Adrenal gland (tissue), 12 donors: Measurements from ENCODE around the gene ZBED3. TPM values are rescaled to one million over a fixed set of nuclear protein-coding genes. Genes with fewer than 3 reads are reported as not detected.

ENCODE experiments used
- DNase-seq, 7 donors: peaks; one replicate each; pipeline ENCODE4 v3.0.0-alpha.2; 2019 to 2020
- H3K27ac ChIP-seq, 5 donors: fragments of 200-600 bp; sonication (generic) in 4 of 5; 1 replicate in 3 of 5; 2 replicates in 2 of 5; pipeline versions ENCODE4 v1.5.1 to v1.8.0; 2016 to 2020; ENCODE audit warnings: mild to moderate bottlenecking in 1 of 5
- H3K27me3 ChIP-seq: fragments of 200-600 bp; 2 replicates; pipeline ENCODE4 v1.8.0; 2021
- H3K36me3 ChIP-seq, 2 donors: fragments of 200-600 bp; replicated peaks in 1 of 2; 1 replicate in 1 of 2; 2 replicates in 1 of 2; pipeline versions ENCODE4 v1.5.1 to v1.8.0; 2018 to 2022
- H3K4me1 ChIP-seq, 2 donors: fragments of 200-600 bp; replicated peaks in 1 of 2; 1 replicate in 1 of 2; 2 replicates in 1 of 2; pipeline versions ENCODE4 v1.5.1 to v1.8.0; 2018 to 2021
- H3K4me3 ChIP-seq, 4 donors: fragments of 200-600 bp; sonication (generic) in 3 of 4; one replicate each; pipeline ENCODE4 v1.5.1; 2016 to 2018
- H3K9me3 ChIP-seq, 3 donors: fragments of 200-600 bp; sonication (generic) in 1 of 3; replicated peaks in 1 of 3; 1 replicate in 2 of 3; 2 replicates in 1 of 3; pipeline versions ENCODE4 v1.5.1 to v1.8.0; 2016 to 2021
- POLR2A ChIP-seq, 2 donors: fragments of 450-650 bp; IDR thresholded peaks; one replicate each; pipeline ENCODE4 v1.6.1; 2017; ENCODE audit warnings: antibody characterized with exemption in 2 of 2, mild to moderate bottlenecking in 2 of 2, moderate library complexity in 1 of 2
- WGBS, 4 donors: extraction: QIAGEN DNeasy Blood & Tissue Kit in 2 of 4; methylation state at CpG; one replicate each; pipeline versions ENCODE4 v1.1.5 to v1.1.7; 2013 to 2017; 5-methylcytosine and 5-hydroxymethylcytosine counted together
- intact Hi-C, 2 donors: fragments of 100-400 bp; cut with DNase I; formaldehyde crosslinking; loops; one replicate each; pipeline versions ENCODE4 v1.14.1 to v1.15.0; 2022 to 2023
- polyA plus RNA-seq, 3 donors: library from polyadenylated mRNA; stranded (reverse); fragments of 200-250 nt in 2 of 3; fragments of 350-450 nt in 1 of 3; fragmentation: Illumina TruSeq in 1 of 3; extraction: RNeasy Lipid Tissue Mini Kit (QIAGEN cat#74804) in 1 of 3; gene quantifications; one replicate each; pipeline ENCODE4 v1.2.3, GENCODE V29; 2013 to 2014
- total RNA-seq, 9 donors: library from RNA; depleted of rRNA in 4 of 9; stranded (reverse); fragments of >200 nt in 4 of 9; fragments of 120-200 nt in 1 of 9; fragmentation: NEBNext Ultra II Directional in 1 of 9; extraction: Animal tissue kit (Norgen Biotek cat#: 25700) in 1 of 9; gene quantifications; one replicate each; pipeline versions ENCODE4 v1.1.0 to v1.2.4, GENCODE V29; 2013 to 2023
- TF ChIP-seq, protein P1 (sequence below), 6 experiments: fragments of 450-650 bp in 4 of 6; fragments of 200-600 bp in 2 of 6; sonication (generic) in 1 of 6; IDR thresholded peaks; 1 replicate in 5 of 6; 2 replicates in 1 of 6; pipeline versions ENCODE4 v1.5.1 to v1.8.0; 2016 to 2021; ENCODE audit warnings: antibody characterized with exemption in 6 of 6, mild to moderate bottlenecking in 2 of 6, moderate library complexity in 1 of 6
- donor health status: healthy with polysubstance abuse.
- donor health status: Bipolar disorder and iron deficiency.
- donor health status: DM: yes; HTN: yes; CAD: no.
- donor health status: DM: no; HTN: no; CAD: no.
- donor health status: DM: no; HTN: no; CAD: no.
- donor health status: DM: yes; HTN: yes; CAD: no.

ZBED3 gene
- total and polyA plus RNA-seq, 12 donors: 1.3 to 13.9 (median 8.7) TPM

DNA sequence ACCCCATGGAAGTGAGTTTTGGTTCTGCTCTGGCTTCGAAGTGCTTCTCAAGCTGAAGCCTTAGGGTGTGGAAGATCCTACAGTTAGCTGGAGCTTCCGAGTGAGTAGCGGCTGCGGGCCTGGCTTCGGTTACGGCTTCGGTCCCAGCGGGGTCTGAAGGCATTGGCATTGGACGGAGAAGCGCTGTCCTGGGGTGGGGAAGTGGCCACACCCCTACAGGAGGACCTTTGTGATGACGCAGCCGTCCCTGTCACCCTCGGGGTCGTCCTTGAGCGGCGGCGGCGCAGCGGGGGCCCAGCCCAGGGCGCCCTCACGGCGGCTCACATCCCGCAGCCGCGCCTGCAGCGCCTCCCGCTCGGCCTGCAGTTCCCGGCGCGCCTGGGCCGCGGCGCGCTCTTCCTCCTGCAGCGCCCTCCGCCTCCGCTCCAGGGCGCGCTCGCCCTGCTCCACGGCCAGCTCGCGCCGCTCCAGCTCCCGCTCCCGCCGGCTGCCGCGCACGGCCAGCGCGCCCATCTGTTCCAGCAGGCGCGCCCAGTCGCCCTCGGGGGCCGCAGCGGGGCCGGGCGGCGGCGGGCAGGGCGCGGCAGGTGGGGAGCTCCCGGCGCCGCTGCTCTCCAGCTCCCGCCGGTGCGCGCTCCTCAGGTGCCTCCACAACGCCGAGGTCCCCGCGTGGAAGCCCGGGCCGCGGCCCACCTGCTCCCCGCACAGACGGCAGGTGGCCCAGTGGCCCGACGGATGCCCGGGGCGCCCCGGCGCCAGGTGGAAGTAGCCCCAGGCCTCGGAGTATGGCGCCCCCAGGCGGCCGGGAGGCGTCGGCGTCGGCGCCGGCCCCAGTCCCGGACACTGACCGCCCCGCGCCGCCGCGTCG lies 9.9 kb downstream of the ZBED3 start:
- TF ChIP-seq, protein P1, sequence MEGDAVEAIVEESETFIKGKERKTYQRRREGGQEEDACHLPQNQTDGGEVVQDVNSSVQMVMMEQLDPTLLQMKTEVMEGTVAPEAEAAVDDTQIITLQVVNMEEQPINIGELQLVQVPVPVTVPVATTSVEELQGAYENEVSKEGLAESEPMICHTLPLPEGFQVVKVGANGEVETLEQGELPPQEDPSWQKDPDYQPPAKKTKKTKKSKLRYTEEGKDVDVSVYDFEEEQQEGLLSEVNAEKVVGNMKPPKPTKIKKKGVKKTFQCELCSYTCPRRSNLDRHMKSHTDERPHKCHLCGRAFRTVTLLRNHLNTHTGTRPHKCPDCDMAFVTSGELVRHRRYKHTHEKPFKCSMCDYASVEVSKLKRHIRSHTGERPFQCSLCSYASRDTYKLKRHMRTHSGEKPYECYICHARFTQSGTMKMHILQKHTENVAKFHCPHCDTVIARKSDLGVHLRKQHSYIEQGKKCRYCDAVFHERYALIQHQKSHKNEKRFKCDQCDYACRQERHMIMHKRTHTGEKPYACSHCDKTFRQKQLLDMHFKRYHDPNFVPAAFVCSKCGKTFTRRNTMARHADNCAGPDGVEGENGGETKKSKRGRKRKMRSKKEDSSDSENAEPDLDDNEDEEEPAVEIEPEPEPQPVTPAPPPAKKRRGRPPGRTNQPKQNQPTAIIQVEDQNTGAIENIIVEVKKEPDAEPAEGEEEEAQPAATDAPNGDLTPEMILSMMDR (IDR thresholded peaks at IDR 0.05): peak in 3 of 6 experiments; percentile 81 to 83 (median 83)
- TF ChIP-seq POLR2A (IDR thresholded peaks at IDR 0.05): peak in 1 of 2 donors; percentile 36
- Histone ChIP-seq H3K36me3 (no peaks in the 10 kb centered on the region), H3K9me3 (no peaks in the 10 kb centered on the region), H3K4me1 (peaks cover 5 to 6% of the 10 kb centered on the region in 2 donors), H3K4me3 (peak overlapping the region in 3 of 4 donors; percentile 32 to 83 (median 37)), H3K27ac (peak overlapping the region in 4 of 5 donors; percentile 60 to 85 (median 72)), H3K27me3 (no peaks in the 10 kb centered on the region)
- DNase-seq: peak; percentile 75 to 84 (median 79)
- intact Hi-C loops: loop anchor here in 1 of 2 donors (10.0 kb wide), 1 partner anchor 202 kb away; no protein-coding TSS in a partner anchor
- 2 to 20% (median 2%) methylated on average over 4 to 105 of the region's 105 CpGs for WGBS, 4 donors

DNA sequence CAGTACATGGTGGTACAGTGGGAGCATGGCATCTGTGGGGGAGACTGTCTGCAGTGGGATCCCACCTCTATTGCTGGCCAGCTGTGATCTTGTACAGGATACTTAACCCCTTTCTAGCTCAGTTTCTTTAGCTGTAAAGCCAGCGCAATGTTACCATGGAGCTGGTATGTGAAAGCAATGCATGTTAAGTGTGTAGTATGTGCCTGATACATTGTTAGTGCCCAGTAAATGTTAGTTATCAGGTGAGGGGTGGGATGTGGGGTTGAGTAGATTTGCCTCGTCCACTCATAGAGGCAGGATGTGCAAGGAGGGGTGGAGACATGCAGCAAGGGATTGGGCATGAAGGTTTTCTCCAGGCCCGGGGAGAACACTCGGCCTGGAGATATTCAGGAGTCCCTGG lies 12.3 kb downstream of the ZBED3 start:
- H3K4me3 ChIP-seq: no peak overlapping the region
- H3K9me3 ChIP-seq: no peaks in the 10 kb centered on the region
- DNase-seq: no peak
- H3K27me3 ChIP-seq: no peaks in the 10 kb centered on the region
- intact Hi-C loops: loop anchor here in 1 of 2 donors (10.0 kb wide), 1 partner anchor 200 kb away; no protein-coding TSS in a partner anchor
- TF ChIP-seq, protein P1 (IDR thresholded peaks at IDR 0.05): no peak
- TF ChIP-seq POLR2A (IDR thresholded peaks at IDR 0.05): no peak
- no peaks in the 10 kb centered on the region for H3K36me3 ChIP-seq
- WGBS, 4 donors: 91 to 96% (median 95%) methylated on average over 4 of the region's 4 CpGs
- H3K27ac ChIP-seq: no peak overlapping the region
- peaks cover 5 to 6% of the 10 kb centered on the region in 2 donors for H3K4me1 ChIP-seq

DNA sequence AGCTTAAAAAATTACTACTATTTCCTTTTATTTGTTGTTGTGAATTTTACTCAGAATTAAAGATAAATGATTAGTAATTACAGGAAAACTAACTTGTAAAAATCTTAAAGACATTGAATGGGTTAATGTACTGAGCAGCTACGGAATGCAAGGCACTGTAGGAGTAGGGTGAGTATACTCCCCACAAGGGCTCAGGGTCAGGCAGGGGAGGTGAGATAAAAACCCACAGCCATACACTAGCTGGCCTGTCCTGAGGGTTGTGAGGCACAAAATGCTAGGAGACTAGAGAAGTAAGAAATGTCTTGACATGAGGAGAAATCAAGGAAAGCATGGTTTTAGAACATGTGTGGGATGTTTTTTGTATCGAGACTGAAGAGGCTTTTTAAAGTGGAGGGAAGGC lies 13.4 kb downstream of the ZBED3 start:
- no peaks in the 10 kb centered on the region for H3K36me3 ChIP-seq
- H3K4me1 ChIP-seq: peaks cover 5 to 6% of the 10 kb centered on the region in 2 donors
- no peak overlapping the region for H3K4me3 ChIP-seq
- H3K27ac ChIP-seq: no peak overlapping the region
- 69 to 75% (median 75%) methylated on average over 2 of the region's 2 CpGs for WGBS, 4 donors
- intact Hi-C loops: loop anchor here in 1 of 2 donors (10.0 kb wide), 1 partner anchor 199 kb away; no protein-coding TSS in a partner anchor
- H3K9me3 ChIP-seq: no peaks in the 10 kb centered on the region
- TF ChIP-seq, protein P1 (IDR thresholded peaks at IDR 0.05): no peak
- no peak for TF ChIP-seq POLR2A (IDR thresholded peaks at IDR 0.05)
- no peak for DNase-seq
- no peaks in the 10 kb centered on the region for H3K27me3 ChIP-seq

DNA sequence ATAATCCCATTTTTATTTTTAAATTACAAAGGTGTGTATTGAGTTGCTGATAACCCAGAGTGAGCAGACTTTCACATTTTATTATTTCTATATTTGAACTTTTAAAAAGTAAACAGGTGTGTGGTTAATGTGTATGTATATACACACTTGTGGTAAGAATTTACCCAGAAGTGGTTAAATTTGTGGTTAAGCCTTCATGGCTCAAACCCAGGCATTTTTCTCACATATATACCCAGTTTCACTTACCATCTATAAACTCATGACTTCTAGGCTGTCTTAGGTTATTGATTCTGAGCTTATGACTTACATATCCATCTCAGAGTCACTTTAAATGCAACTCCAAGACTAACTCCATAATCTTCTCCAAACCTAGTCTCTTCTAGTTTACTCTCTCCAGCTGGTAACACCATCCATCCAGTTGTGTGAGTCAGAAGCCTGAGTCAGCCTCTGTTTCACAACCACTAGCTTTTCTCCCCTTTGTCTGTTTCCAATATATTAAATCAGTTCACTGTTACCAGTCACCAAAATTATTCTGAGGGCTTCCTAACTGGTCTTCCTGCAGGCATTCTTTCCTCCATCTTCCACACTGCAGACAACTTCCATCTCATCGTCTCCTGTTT lies 20.2 kb downstream of the ZBED3 start:
- no peaks in the 10 kb centered on the region for H3K9me3 ChIP-seq
- WGBS, 4 donors: 68 to 93% (median 88%) methylated on average over 1 of the region's 1 CpG
- H3K27ac ChIP-seq: no peak overlapping the region
- intact Hi-C loops: no loop called here
- H3K4me1 ChIP-seq: peaks cover 0 to 7% of the 10 kb centered on the region in 2 donors
- DNase-seq: peak in 2 of 7 donors; percentile 37 to 50
- no peak overlapping the region for H3K4me3 ChIP-seq
- peaks cover 0 to 23% of the 10 kb centered on the region in 2 donors for H3K36me3 ChIP-seq
- H3K27me3 ChIP-seq: no peaks in the 10 kb centered on the region
- TF ChIP-seq POLR2A (IDR thresholded peaks at IDR 0.05): no peak
- TF ChIP-seq, protein P1 (IDR thresholded peaks at IDR 0.05): no peak
